CD4-positive, alpha-beta T cell treated with Interleukin-2 at 100 ng/mL for 4 hours (primary cell): ENCODE data around the gene GUSB.
"Not testable (repeated sequence)": the region's sequence is repeated elsewhere in the genome, so short reads cannot be mapped to it uniquely, and the experiment has no call there.

Experiments
- DNase-seq: peaks from one replicate; pipeline ENCODE4 v3.0.0-alpha.2; 2020; ENCODE audit warnings: low spot score

Gene GUSB

GRCh38 chr7:65975814-65976445 lies 6.1 kb downstream of the GUSB start:
- DNase-seq, result no peak

GRCh38 chr7:65974876-65975275 lies 7.1 kb downstream of the GUSB start:
- DNase-seq, result no peak

GRCh38 chr7:65974191-65974801 lies 7.7 kb downstream of the GUSB start:
- DNase-seq, result no peak

DNA sequence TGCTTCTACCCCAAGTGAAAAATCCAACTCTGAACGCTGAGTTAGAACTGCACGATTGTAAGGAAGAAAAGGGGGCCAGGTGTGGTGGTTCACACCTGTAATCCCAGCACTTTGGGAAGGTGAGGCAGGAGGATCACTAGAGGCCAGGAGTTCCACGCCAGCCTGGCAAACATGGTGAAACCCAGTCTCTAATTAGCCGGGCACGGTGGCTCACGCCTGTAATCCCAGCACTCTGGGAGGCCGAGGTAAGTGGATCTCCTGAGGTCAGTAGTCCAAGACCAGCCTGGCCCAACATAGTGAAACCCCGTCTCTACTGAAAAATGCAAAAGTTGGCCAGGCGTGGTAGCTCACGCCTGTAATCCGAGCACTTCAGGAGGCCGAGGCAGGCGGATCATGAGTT lies 9.0 kb downstream of the GUSB start:
- DNase-seq, result no peak

- DNase-seq, result no peak
Measured at GRCh38 chr7:65971021-65971420, 11.0 kb downstream of the GUSB start.

DNA sequence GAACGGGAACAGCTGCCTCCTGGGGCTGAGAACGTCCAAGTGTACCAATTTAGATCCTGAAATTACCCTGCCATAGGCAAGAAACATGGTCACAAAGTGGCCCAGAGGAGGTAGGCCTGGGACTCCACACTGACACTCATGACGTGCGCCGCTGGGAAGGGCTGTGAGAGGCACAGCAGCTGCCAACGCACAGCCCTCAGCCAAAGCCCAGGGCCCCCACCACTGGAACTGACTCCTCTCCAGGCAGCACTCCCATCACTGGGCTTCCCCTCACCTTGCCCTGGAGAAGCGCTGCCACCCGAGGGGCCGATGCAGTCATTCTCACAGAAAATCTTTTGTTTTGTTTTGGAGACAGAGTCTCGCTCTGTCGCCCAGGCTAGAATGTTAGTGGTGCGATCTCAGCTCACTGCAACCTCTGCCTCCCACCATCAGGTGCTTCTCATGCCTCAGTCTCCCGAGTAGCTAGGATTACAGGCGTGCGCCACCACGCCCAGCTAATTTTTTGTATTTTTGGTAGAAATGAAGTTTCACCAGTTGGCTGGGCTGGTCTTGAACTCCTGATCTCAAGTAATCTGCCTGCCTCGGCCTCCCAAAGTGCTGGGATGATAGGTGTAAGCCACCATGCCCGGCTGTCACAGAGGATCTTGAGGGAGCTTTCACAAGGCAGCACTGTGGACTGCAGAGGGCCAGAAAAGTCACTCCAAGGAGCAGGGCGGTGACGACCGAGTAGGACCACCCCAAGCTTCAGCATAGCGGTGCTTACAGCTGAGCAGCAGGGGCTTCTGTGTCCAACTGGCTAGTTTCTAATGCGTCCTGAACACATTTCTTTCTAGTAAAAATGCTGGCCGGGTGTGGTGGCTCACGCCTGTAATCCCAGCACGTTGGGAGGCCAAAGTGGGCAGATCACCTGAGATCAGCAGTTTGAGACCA lies 13.5 kb downstream of the GUSB start:
- DNase-seq, result no peak

GRCh38 chr7:65967361-65968155 lies 14.5 kb downstream of the GUSB start:
- DNase-seq, result no peak

DNA sequence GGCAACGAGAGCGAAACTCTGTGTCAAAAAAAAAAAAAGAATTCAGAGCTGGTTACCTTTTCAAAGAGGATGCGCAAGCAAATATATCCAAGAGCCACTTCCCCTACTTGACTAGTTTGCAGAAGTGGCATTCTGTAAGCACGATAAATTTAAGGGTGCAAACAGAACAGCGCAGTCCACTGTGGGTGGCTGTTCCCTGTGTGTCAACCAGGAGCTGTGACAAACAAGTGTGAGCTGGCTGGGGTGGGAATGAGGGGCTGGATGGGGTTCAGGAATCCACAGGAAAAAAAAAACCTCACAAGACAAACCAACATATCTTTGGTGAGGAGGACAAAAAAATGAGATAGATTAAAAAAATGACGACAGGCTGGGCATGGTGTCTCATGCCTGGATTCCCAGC lies 15.9 kb downstream of the GUSB start:
- DNase-seq, result no peak

- not testable (repeated sequence) for DNase-seq
Measured at GRCh38 chr7:65964671-65965070, 17.3 kb downstream of the GUSB start.

- no peak for DNase-seq
Measured at GRCh38 chr7:65962033-65962432, 20.0 kb downstream of the GUSB start.

DNA sequence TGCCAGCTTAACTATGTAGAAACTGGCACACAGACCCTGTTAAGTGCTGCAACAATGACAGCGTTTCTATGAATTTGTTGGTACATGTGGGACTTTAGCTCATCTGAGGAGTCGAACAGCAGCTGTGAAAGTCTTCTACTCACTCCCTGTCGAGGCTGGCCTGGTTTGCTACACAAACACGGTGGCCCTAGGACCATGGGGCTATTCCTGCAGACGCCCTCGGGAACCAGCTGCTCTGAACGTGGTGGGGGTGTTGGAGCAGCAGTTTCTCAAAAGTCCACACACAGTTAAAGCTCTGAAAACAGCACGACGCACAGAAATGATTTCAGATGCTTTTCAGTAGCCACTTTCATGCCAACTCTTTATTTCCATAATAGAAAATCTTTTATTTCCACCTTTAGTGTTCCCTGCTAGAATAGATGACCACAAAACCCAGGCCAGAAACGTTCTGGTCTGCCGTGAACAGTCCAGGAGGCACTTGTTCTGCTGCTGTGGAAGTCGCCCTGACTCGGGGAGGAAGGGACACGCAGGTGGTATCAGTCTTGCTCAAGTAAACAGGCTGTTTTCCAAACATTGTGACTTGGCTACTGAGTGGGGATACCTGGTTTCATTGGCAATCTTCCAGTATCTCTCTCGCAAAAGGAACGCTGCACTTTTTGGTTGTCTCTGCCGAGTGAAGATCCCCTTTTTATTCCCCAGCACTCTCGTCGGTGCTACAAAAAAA lies 21.5 kb downstream of the GUSB start:
- no peak for DNase-seq

- no peak for DNase-seq
Measured at GRCh38 chr7:65955718-65956117, 26.3 kb downstream of the GUSB start.

GRCh38 chr7:65953890-65954450 lies 28.0 kb downstream of the GUSB start:
- no peak for DNase-seq

- DNase-seq, result no peak
Measured at GRCh38 chr7:65953001-65953720, 28.9 kb downstream of the GUSB start.

- DNase-seq, result no peak
Measured at GRCh38 chr7:65951837-65952578, 30.0 kb downstream of the GUSB start.

DNA sequence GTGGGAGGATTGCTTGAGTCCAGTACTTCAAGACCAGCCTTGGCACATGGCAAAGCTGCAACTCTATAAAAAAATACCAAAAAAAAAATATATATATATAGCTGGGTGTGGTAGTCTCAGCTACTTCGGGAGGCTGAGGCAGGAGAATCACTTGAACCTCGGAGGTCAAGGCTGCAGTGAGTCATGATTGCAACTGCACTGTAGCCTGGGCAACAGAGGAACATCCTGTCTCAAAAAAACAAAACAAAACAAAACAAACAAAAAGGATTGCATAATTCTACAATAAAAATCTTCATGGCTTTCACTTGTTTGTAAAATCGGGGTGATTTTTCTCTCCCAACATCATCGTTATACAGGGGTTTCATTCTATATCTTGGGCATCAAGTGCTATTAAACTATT lies 35.1 kb downstream of the GUSB start:
- peak; percentile 6 for DNase-seq

DNA sequence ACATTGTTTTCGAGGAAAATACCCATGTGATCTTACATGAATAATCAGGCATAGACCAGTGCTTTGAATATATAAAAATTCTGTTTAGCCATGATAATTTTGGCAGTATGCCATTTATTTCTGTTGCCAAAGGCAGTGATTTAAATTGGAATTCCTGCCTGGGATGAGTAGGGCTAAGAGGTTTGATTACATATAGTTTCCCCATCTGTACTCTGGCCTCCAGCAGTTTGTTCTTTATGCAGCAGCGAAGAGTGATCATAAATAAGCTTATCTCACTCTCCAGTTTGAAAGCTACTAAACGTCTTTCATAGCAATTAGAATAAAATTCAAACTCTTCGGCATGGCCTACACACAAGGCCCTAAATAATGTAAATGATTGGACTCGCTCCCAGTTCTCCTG lies 36.2 kb downstream of the GUSB start:
- DNase-seq, result not testable (repeated sequence)

DNA sequence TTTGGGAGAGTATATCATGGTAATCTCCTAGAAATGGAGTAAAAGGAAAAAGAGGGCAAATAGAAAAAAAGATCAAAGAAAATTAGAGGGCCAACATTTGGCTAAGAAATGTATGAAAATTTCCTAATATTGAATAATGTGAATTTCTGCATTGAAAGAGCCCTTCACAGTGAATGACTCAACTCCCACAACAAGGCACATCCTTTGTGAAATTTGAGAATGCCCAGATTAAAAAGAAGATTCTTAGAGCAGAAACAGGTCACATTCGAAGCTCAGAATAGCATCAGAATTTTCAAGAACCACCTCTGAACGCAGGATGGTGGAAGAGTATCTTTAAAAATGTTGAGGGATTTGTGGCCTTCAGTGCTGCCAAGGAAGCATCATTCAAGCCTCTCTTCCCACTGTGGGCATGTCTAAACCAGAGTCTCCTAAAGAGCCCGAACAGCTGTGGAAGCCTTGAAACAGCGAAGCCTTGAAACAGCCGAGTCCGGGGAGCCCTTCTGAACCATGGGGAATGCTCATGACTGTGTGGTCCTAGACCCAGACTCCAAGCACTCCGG lies 43.6 kb downstream of the GUSB start:
- no peak for DNase-seq

GRCh38 chr7:65937296-65937695 lies 44.7 kb downstream of the GUSB start:
- no peak for DNase-seq
